ENCODE measurements around the gene LXN.

DNA sequence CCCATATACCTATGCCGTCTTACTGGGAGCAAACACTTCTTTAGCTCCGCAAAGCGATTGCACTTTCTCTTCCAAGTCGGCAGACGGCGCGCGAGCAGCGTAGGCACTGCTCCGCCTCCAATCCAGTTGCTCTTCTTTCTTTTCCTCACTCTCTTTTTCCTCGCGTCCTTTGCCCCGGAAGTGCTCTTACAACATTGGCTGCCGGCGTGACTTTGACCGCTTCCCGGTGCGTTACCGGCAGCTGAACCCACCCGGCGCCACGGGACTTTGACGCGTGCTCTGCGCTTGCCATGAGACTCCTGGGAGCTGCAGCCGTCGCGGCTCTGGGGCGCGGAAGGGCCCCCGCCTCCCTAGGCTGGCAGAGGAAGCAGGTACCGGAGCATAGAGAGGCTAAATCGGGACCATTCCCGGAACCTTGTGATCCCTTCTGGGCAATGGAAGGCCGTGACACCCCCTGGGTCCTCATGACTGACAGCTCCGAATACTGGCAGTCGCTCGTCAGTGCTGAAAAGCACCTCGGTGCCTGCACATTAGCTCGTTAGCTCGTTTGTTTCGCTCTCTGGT, 28.0 kb downstream of the LXN start, which contains the start of gene GFM1:
- TF ChIP-seq, protein P1, sequence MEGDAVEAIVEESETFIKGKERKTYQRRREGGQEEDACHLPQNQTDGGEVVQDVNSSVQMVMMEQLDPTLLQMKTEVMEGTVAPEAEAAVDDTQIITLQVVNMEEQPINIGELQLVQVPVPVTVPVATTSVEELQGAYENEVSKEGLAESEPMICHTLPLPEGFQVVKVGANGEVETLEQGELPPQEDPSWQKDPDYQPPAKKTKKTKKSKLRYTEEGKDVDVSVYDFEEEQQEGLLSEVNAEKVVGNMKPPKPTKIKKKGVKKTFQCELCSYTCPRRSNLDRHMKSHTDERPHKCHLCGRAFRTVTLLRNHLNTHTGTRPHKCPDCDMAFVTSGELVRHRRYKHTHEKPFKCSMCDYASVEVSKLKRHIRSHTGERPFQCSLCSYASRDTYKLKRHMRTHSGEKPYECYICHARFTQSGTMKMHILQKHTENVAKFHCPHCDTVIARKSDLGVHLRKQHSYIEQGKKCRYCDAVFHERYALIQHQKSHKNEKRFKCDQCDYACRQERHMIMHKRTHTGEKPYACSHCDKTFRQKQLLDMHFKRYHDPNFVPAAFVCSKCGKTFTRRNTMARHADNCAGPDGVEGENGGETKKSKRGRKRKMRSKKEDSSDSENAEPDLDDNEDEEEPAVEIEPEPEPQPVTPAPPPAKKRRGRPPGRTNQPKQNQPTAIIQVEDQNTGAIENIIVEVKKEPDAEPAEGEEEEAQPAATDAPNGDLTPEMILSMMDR (IDR thresholded peaks at IDR 0.05), result peak; percentile 46 to 75 (median 75)
- peak; percentile 78 to 92 (median 91) for TF ChIP-seq POLR2AphosphoS5 (IDR thresholded peaks at IDR 0.05)
- no peak for TF ChIP-seq POLR2A (IDR thresholded peaks at IDR 0.05)

Measured in breast epithelium (tissue), 3 donors.